GM19395 (cell line): ENCODE results near the gene ABCG1.

Experiments
- ATAC-seq: cut with Tn5 transposase; IDR thresholded peaks from one replicate; pipeline ENCODE4 v1.9.1; 2021; ENCODE audit warnings: mild to moderate bottlenecking, moderate library complexity; ENCODE audit not compliant: unreplicated experiment

Gene ABCG1

GRCh38 chr21:42317826-42318746 lies 99.1 kb downstream of the ABCG1 start:
- no peak for ATAC-seq

- ATAC-seq = no peak
Measured at GRCh38 chr21:42319376-42319775, 100.4 kb downstream of the ABCG1 start.

- ATAC-seq = no peak
Measured at GRCh38 chr21:42319851-42320572, 101.1 kb downstream of the ABCG1 start.

- no peak for ATAC-seq
Measured at GRCh38 chr21:42320791-42321190, 101.9 kb downstream of the ABCG1 start.

GRCh38 chr21:42321231-42321630 lies 102.3 kb downstream of the ABCG1 start:
- ATAC-seq = no peak

- ATAC-seq = no peak
Measured at GRCh38 chr21:42321845-42322244, 102.9 kb downstream of the ABCG1 start.

GRCh38 chr21:42324896-42325295 lies 106.0 kb downstream of the ABCG1 start:
- no peak for ATAC-seq

GRCh38 chr21:42330380-42331371 lies 111.7 kb downstream of the ABCG1 start:
- no peak for ATAC-seq

- ATAC-seq = no peak
Measured at GRCh38 chr21:42331660-42332059, 112.7 kb downstream of the ABCG1 start.

- ATAC-seq = no peak
Measured at GRCh38 chr21:42332557-42333317, 113.8 kb downstream of the ABCG1 start.

- ATAC-seq = no peak
Measured at GRCh38 chr21:42336054-42336453, 117.1 kb downstream of the ABCG1 start.

GRCh38 chr21:42337276-42337675 lies 118.3 kb downstream of the ABCG1 start:
- no peak for ATAC-seq

- no peak for ATAC-seq
Measured at GRCh38 chr21:42337830-42338728, 119.1 kb downstream of the ABCG1 start.

GRCh38 chr21:42338729-42339715 lies 120.1 kb downstream of the ABCG1 start:
- ATAC-seq = no peak

- no peak for ATAC-seq
Measured at GRCh38 chr21:42340187-42341050, 121.5 kb downstream of the ABCG1 start.

GRCh38 chr21:42341776-42342542 lies 123.0 kb downstream of the ABCG1 start:
- ATAC-seq = no peak
